Psoas muscle (tissue), 8 donors: ENCODE data around the gene TNS3. TPM values are rescaled to one million over a fixed set of nuclear protein-coding genes. Genes with fewer than 3 reads are reported as not detected.

ENCODE experiments used
- ATAC-seq, 4 donors: fragments of 200-7000 bp; cut with Tn5 transposase; one replicate each; pipeline ENCODE4 v1.9.1; 2020; ENCODE audit warnings: moderate library complexity in 3 of 4, mild to moderate bottlenecking in 2 of 4
- DNase-seq, 2 donors: peaks; one replicate each; pipeline ENCODE4 v3.0.0-alpha.2; 2020
- H3K27ac ChIP-seq: fragments of 200-600 bp; one replicate; pipeline ENCODE4 v1.8.0; 2022
- H3K27me3 ChIP-seq, 3 donors: fragments of 200-600 bp in 1 of 3; one replicate each; pipeline versions ENCODE4 v1.6.1 to v1.8.0; 2013 to 2022; ENCODE audit warnings: low read length in 2 of 3, mild to moderate bottlenecking in 2 of 3, moderate library complexity in 1 of 3; ENCODE audit not compliant: insufficient read depth in 3 of 3
- H3K36me3 ChIP-seq, 2 donors: fragments of 200-600 bp in 1 of 2; one replicate each; pipeline versions ENCODE4 v1.6.1 to v1.8.0; 2013 to 2022; ENCODE audit warnings: low read depth in 1 of 2, mild to moderate bottlenecking in 1 of 2, moderate library complexity in 1 of 2; ENCODE audit not compliant: insufficient read depth in 1 of 2
- H3K4me1 ChIP-seq: fragments of 200-600 bp; one replicate; pipeline ENCODE4 v1.8.0; 2022
- H3K4me3 ChIP-seq: fragments of 200-600 bp; one replicate; pipeline ENCODE4 v1.8.0; 2022; ENCODE audit warnings: mild to moderate bottlenecking
- H3K9me3 ChIP-seq: fragments of 200-600 bp; one replicate; pipeline ENCODE4 v1.8.0; 2022
- WGBS, 3 donors: extraction: QIAGEN DNeasy Blood & Tissue Kit; methylation state at CpG; one replicate each; pipeline versions ENCODE4 v1.1.6 to v1.1.7; 2013; 5-methylcytosine and 5-hydroxymethylcytosine counted together
- intact Hi-C, 2 donors: fragments of 100-400 bp; cut with DNase I; formaldehyde crosslinking; loops; one replicate each; pipeline versions ENCODE4 v1.11.0 to v1.14.2; 2022
- polyA plus RNA-seq, 3 donors: library from polyadenylated mRNA; stranded (reverse); fragments of 200-250 nt; gene quantifications; one replicate each; pipeline ENCODE4 v1.2.3, GENCODE V29; 2013
- total RNA-seq, 4 donors: library from RNA; stranded (reverse); fragmentation: NEBNext Ultra II Directional in 2 of 4; extraction: Animal tissue kit (Norgen Biotek cat#: 25700) in 2 of 4; gene quantifications; one replicate each; pipeline versions ENCODE4 v1.2.1 to v1.2.4, GENCODE V29; 2021 to 2023
- TF ChIP-seq, protein P1 (sequence below): fragments of 200-600 bp; IDR thresholded peaks from one replicate; pipeline ENCODE4 v1.8.0; 2022; ENCODE audit warnings: antibody characterized with exemption
- donor health status: healthy with polysubstance abuse.
- donor health status: DM: no; HTN: no; CAD: no; lungs with moderate emphysema.
- donor health status: Bipolar disorder and iron deficiency.
- donor health status: healthy.
- donor health status: DM: yes; HTN: yes; CAD: no.
- donor health status: DM: no; HTN: no; CAD: no.
- donor health status: DM: no; HTN: no; CAD: no.
- donor health status: DM: yes; HTN: yes; CAD: no.

The TNS3 gene
- total and polyA plus RNA-seq, 7 donors, result 11.5 to 75.3 (median 35.0) TPM

DNA sequence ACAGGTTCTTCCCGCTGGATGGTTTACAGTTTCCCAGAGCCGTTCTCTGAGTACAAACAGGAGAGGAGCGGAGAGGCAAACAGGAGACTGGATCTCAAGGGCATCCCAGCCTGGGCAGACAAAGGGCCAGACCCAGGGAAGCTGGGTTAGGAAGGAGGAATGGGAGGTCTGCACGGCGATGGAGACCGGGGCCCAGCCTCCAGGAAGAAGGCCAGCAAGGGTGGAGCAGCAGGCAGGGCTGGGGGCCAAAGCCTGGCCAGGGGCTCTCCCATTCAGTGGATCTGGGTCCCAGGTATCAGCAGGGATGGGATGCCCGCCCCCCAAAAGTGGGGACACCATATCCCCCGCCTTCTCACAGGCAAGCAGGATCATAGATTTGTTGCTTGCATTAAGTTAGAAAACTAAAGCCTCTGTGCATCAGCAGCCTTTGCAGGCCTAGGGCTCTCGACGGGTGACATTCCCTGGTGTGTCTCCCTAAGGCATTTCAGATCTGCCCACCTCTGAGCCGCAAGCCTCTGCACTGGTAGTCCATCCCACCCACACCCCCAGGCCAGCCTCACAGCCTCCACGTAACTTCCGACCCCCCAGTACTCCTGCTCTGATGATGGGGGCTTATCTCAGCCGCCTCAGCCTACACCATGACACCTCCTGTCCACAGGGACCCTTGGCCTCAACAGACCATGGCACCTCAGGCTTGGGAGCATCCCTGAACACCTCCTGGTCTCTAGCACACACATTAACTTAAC lies 59.9 kb downstream of the TNS3 start:
- intact Hi-C loops, result no loop called here
- DNase-seq (no peak), ATAC-seq (no peak)
- no peaks in the 10 kb centered on the region for H3K4me1 ChIP-seq
- no peaks in the 10 kb centered on the region for H3K27me3 ChIP-seq
- TF ChIP-seq, protein P1, sequence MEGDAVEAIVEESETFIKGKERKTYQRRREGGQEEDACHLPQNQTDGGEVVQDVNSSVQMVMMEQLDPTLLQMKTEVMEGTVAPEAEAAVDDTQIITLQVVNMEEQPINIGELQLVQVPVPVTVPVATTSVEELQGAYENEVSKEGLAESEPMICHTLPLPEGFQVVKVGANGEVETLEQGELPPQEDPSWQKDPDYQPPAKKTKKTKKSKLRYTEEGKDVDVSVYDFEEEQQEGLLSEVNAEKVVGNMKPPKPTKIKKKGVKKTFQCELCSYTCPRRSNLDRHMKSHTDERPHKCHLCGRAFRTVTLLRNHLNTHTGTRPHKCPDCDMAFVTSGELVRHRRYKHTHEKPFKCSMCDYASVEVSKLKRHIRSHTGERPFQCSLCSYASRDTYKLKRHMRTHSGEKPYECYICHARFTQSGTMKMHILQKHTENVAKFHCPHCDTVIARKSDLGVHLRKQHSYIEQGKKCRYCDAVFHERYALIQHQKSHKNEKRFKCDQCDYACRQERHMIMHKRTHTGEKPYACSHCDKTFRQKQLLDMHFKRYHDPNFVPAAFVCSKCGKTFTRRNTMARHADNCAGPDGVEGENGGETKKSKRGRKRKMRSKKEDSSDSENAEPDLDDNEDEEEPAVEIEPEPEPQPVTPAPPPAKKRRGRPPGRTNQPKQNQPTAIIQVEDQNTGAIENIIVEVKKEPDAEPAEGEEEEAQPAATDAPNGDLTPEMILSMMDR, result no peak
- no peak overlapping the region for H3K4me3 ChIP-seq
- H3K27ac ChIP-seq, result no peak overlapping the region
- no peaks in the 10 kb centered on the region for H3K9me3 ChIP-seq
- WGBS, 3 donors, result 92 to 96% (median 94%) methylated on average over 14 of the region's 14 CpGs
- peaks cover 0 to 15% of the 10 kb centered on the region in 2 donors for H3K36me3 ChIP-seq

DNA sequence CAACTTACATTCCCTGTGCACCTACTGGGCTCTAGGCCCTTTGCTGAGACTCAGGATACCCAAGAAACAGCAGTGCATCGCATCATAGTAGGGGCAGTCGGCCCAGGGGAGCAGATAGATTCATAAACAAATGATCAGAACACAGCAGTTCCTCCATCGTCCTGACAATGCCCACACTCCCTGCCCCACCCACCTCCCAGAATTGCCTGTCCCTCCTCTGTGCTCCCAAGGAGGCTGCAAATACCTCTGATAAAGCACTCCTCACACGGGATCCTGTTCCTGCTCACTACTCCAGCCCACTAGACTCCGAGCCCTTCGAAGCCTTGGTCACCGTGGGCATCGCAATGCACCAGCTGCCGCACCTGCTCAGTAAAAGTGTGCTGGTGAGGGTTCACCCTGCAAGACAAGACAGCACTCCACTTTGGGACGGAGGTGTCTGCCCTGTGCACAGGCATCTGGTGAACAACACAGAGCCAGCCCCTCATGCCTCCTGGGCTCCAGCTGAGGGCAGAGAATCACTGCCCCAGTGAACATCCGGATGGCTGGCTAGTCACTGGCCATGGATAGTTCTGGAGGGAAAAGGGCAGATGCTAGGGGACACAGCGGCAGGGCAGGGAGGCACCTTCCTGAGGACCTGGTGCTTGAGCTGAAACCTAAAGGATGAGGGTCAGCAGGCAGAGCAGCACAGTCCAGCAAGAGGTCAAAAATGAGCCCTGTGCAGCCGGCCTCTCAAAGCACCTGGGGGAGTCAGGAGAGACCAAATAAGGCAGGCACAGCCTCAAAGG lies 60.7 kb downstream of the TNS3 start:
- TF ChIP-seq, protein P1, result no peak
- 79 to 91% (median 81%) methylated on average over 13 of the region's 13 CpGs for WGBS, 3 donors
- DNase-seq (no peak), ATAC-seq (no peak)
- Histone ChIP-seq H3K27me3 (no peaks in the 10 kb centered on the region), H3K27ac (no peak overlapping the region), H3K4me3 (no peak overlapping the region), H3K9me3 (no peaks in the 10 kb centered on the region), H3K36me3 (peaks cover 0 to 11% of the 10 kb centered on the region in 2 donors), H3K4me1 (no peaks in the 10 kb centered on the region)
- intact Hi-C loops, result no loop called here

DNA sequence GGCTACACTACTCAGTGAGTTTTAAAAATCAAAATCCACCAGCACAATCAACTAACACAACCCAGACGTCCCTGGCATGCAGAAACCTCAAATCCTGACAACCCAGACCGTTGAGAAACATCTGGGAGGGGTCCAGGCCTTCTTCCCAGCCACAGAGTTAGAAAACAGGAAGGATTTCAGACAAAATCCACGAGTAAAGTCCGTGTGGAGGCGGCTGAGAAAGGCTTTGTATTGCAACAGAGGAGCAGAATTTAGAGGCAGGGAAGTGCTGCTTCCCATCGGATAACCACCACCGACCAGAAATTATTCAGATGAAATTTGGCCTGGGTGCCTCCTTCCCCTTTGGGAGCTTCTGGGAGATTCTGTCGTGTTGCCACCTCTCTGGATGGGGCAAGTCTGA lies 61.5 kb downstream of the TNS3 start:
- intact Hi-C loops, result no loop called here
- TF ChIP-seq, protein P1, result no peak
- peak in 3 of 4 donors; percentile 48 to 66 (median 58) for ATAC-seq
- H3K4me3 ChIP-seq, result no peak overlapping the region
- WGBS, 3 donors, result 42 to 66% (median 49%) methylated on average over 8 of the region's 8 CpGs
- no peaks in the 10 kb centered on the region for H3K27me3 ChIP-seq
- H3K9me3 ChIP-seq, result no peaks in the 10 kb centered on the region
- H3K36me3 ChIP-seq, result peaks cover 0 to 4% of the 10 kb centered on the region in 2 donors
- no peaks in the 10 kb centered on the region for H3K4me1 ChIP-seq
- peak; percentile 77 to 79 for DNase-seq
- no peak overlapping the region for H3K27ac ChIP-seq

DNA sequence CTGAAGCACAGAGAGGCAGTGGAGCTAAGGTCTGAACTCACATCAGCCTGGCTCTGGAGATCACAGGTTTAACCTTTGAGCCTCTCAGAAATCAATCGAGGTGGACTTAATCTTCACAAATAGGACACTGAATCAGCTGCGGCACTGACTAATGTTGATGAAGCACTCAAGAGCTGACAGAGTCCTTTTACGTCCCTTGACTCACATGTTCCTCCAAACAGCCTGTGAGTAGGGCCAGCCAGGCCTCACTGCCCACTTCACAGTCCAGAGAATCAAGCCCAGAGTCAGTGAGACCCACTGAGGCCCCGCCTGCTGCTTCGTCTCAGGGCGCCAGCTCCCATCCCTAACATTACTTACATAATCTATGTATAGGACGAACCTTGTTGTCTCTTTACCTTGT lies 63.1 kb downstream of the TNS3 start:
- no peak overlapping the region for H3K27ac ChIP-seq
- TF ChIP-seq, protein P1, result no peak
- H3K9me3 ChIP-seq, result no peaks in the 10 kb centered on the region
- no peaks in the 10 kb centered on the region for H3K27me3 ChIP-seq
- DNase-seq (no peak), ATAC-seq (peak in 2 of 4 donors; percentile 39 to 50)
- intact Hi-C loops, result no loop called here
- WGBS, 3 donors, result 90 to 95% (median 92%) methylated on average over 7 of the region's 7 CpGs
- H3K4me3 ChIP-seq, result no peak overlapping the region
- H3K36me3 ChIP-seq, result no peaks in the 10 kb centered on the region
- H3K4me1 ChIP-seq, result peaks cover 8% of the 10 kb centered on the region
